Osteoblast (primary cell): Measurements from ENCODE around the gene ERCC3. TPM values are rescaled to one million over a fixed set of nuclear protein-coding genes. Genes with fewer than 3 reads are reported as not detected.
"Not testable (repeated sequence)": the region's sequence is repeated elsewhere in the genome, so short reads cannot be mapped to it uniquely, and the experiment has no call there.

Source experiments
- DNase-seq: peaks from one replicate; pipeline ENCODE4 v3.0.0; 2011; ENCODE audit warnings: low spot score, mixed read lengths; ENCODE audit not compliant: insufficient read length; ENCODE audit errors: missing footprints
- H2AFZ ChIP-seq: 2 replicates; pipeline ENCODE4 v1.6.0; 2011; ENCODE audit warnings: mild to moderate bottlenecking, low read length
- H3K27ac ChIP-seq: 2 replicates; pipeline ENCODE4 v1.5.1; 2011; ENCODE audit warnings: mild to moderate bottlenecking, low read depth, low read length, moderate library complexity
- H3K27me3 ChIP-seq: 2 replicates; pipeline ENCODE4 v1.6.0; 2012; ENCODE audit warnings: mild to moderate bottlenecking, control low read depth, inconsistent platforms, low read length, moderate library complexity; ENCODE audit not compliant: insufficient read depth
- H3K36me3 ChIP-seq: 2 replicates; pipeline ENCODE4 v1.5.1; 2011; ENCODE audit warnings: mild to moderate bottlenecking, low read length, control low read depth, moderate library complexity; ENCODE audit not compliant: insufficient read depth
- H3K4me1 ChIP-seq: 2 replicates; pipeline ENCODE4 v1.5.1; 2011; ENCODE audit warnings: mild to moderate bottlenecking, low read length, control low read depth, moderate library complexity; ENCODE audit not compliant: insufficient read depth
- H3K4me2 ChIP-seq: 2 replicates; pipeline ENCODE4 v1.6.0; 2011; ENCODE audit warnings: mild to moderate bottlenecking, low read length; ENCODE audit not compliant: insufficient read depth
- H3K4me3 ChIP-seq: fragments of 200-600 bp; sonication (generic); 3 replicates; pipeline ENCODE4 v1.5.1; 2012; ENCODE audit warnings: mild to moderate bottlenecking, low read length, inconsistent platforms; ENCODE audit not compliant: insufficient read depth
- H3K79me2 ChIP-seq: 2 replicates; pipeline ENCODE4 v1.6.0; 2012; ENCODE audit warnings: mild to moderate bottlenecking, low read length, control low read depth, inconsistent platforms; ENCODE audit not compliant: insufficient read depth
- H3K9me3 ChIP-seq: 2 replicates; pipeline ENCODE4 v1.5.1; 2011; ENCODE audit warnings: low read depth, low read length, control low read depth
- H4K20me1 ChIP-seq: 2 replicates; pipeline ENCODE4 v1.6.0; 2012; ENCODE audit warnings: mild to moderate bottlenecking, low read length, control low read depth; ENCODE audit not compliant: insufficient read depth
- CTCF ChIP-seq: IDR thresholded peaks from 2 replicates; pipeline ENCODE4 v1.5.1; 2011; ENCODE audit warnings: mild to moderate bottlenecking, low read depth, low read length, moderate library complexity; ENCODE audit errors: extremely low read depth
- total RNA-seq: library from RNA; depleted of rRNA; stranded (reverse); fragments of >200 nt; gene quantifications from 2 replicates; pipeline ENCODE4 v1.2.3, GENCODE V29; 2012

Gene ERCC3
- total RNA-seq, 1 donor, result 43.1 TPM

GRCh38 chr2:127228102-127228501 lies 65.8 kb downstream of the ERCC3 start:
- Histone ChIP-seq H3K27ac (no peak overlapping the region), H3K4me2 (no peak overlapping the region), H3K9me3 (no peaks in the 10 kb centered on the region), H3K36me3 (no peaks in the 10 kb centered on the region), H3K79me2 (no peaks in the 10 kb centered on the region), H3K27me3 (no peaks in the 10 kb centered on the region), H3K4me1 (peaks cover 25% of the 10 kb centered on the region), H4K20me1 (no peaks in the 10 kb centered on the region), H2AFZ (no peak overlapping the region), H3K4me3 (no peak overlapping the region)
- DNase-seq, result peak; percentile 68
- no peak for TF ChIP-seq CTCF

DNA sequence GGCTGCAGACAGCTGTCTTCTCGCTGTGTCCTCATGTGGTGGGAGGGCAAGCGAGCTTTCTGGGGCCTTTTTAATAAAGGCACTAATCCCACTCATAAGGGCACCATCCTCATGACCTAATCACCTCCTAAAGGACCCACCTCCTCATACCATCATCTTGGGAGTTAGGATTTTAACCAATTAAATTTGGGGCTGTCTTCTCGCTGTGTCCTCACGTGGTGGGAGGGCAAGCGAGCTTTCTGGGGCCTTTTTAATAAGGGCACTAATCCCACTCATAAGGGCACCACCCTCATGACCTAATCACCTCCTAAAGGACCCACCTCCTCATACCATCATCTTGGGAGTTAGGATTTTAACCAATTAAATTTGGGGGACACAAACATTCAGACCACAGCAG lies 66.7 kb downstream of the ERCC3 start:
- Histone ChIP-seq H3K4me1 (peaks cover 25% of the 10 kb centered on the region), H3K27ac (peak overlapping the region; percentile 87), H3K4me2 (peak overlapping the region; percentile 73), H3K4me3 (peak overlapping the region; percentile 56)
- H3K36me3 ChIP-seq, H2AFZ ChIP-seq, H3K79me2 ChIP-seq, DNase-seq, H3K27me3 ChIP-seq, H3K9me3 ChIP-seq, H4K20me1 ChIP-seq: not testable (repeated sequence)

GRCh38 chr2:127226520-127227263 lies 67.3 kb downstream of the ERCC3 start:
- Histone ChIP-seq H3K4me1 (peaks cover 25% of the 10 kb centered on the region), H3K27me3 (no peaks in the 10 kb centered on the region), H3K27ac (peak overlapping the region; percentile 87), H2AFZ (peak overlapping the region; percentile 2), H4K20me1 (no peaks in the 10 kb centered on the region), H3K4me2 (peak overlapping the region; percentile 73), H3K9me3 (no peaks in the 10 kb centered on the region), H3K4me3 (peak overlapping the region; percentile 56), H3K79me2 (no peaks in the 10 kb centered on the region), H3K36me3 (no peaks in the 10 kb centered on the region)
- no peak for TF ChIP-seq CTCF
- DNase-seq, result peak; percentile 89

GRCh38 chr2:127226132-127226519 lies 67.8 kb downstream of the ERCC3 start:
- no peaks in the 10 kb centered on the region for H3K27me3 ChIP-seq
- H3K27ac ChIP-seq, result peak overlapping the region; percentile 87
- H3K4me2 ChIP-seq, result peak overlapping the region; percentile 73
- peak overlapping the region; percentile 56 for H3K4me3 ChIP-seq
- H3K36me3 ChIP-seq, result no peaks in the 10 kb centered on the region
- peak overlapping the region; percentile 2 for H2AFZ ChIP-seq
- no peaks in the 10 kb centered on the region for H4K20me1 ChIP-seq
- no peaks in the 10 kb centered on the region for H3K9me3 ChIP-seq
- no peak for DNase-seq
- TF ChIP-seq CTCF, result no peak
- peaks cover 25% of the 10 kb centered on the region for H3K4me1 ChIP-seq
- H3K79me2 ChIP-seq, result no peaks in the 10 kb centered on the region
